H9 (cell line): Measurements from ENCODE around the gene LY6G5C. TPM values are rescaled to one million over a fixed set of nuclear protein-coding genes. Genes with fewer than 3 reads are reported as not detected.

ENCODE experiments used
- DNase-seq: peaks from one replicate; pipeline ENCODE4 v3.0.0-alpha.2; 2017
- H2AFZ ChIP-seq: one replicate; pipeline ENCODE4 v1.6.1; 2013; ENCODE audit warnings: mild to moderate bottlenecking, low read length, control low read depth, moderate library complexity
- H2AK5ac ChIP-seq: 2 replicates; pipeline ENCODE4 v1.6.1; 2013; ENCODE audit warnings: low read length, control low read depth, mixed read lengths; ENCODE audit not compliant: insufficient read length
- H2BK120ac ChIP-seq: one replicate; pipeline ENCODE4 v1.6.1; 2013; ENCODE audit warnings: low read depth, mild to moderate bottlenecking, low read length, control low read depth, inconsistent platforms; ENCODE audit not compliant: poor library complexity, severe bottlenecking
- H2BK12ac ChIP-seq: 2 replicates; pipeline ENCODE4 v1.6.1; 2013; ENCODE audit warnings: low read length, control low read depth, mixed read lengths, low read depth; ENCODE audit not compliant: insufficient read length
- H2BK15ac ChIP-seq: 2 replicates; pipeline ENCODE4 v1.6.1; 2013; ENCODE audit warnings: low read depth, low read length, control low read depth
- H2BK20ac ChIP-seq: one replicate; pipeline ENCODE4 v1.6.1; 2013; ENCODE audit warnings: low read depth, mild to moderate bottlenecking, low read length, control low read depth, inconsistent platforms; ENCODE audit not compliant: poor library complexity, severe bottlenecking
- H2BK5ac ChIP-seq: 2 replicates; pipeline ENCODE4 v1.6.1; 2013; ENCODE audit warnings: low read length, control low read depth, mixed read lengths; ENCODE audit not compliant: insufficient read length
- H3K14ac ChIP-seq: 2 replicates; pipeline ENCODE4 v1.6.1; 2013; ENCODE audit warnings: low read length, control low read depth; ENCODE audit not compliant: insufficient read depth
- H3K18ac ChIP-seq: 2 replicates; pipeline ENCODE4 v1.6.1; 2013; ENCODE audit warnings: low read depth, mild to moderate bottlenecking, mixed read lengths, low read length, control low read depth; ENCODE audit not compliant: insufficient read length
- H3K23ac ChIP-seq: 2 replicates; pipeline ENCODE4 v1.6.1; 2013; ENCODE audit warnings: low read length, control low read depth, mixed read lengths, low read depth; ENCODE audit not compliant: insufficient read length
- H3K23me2 ChIP-seq: 2 replicates; pipeline ENCODE4 v1.6.1; 2013; ENCODE audit warnings: low read depth, mild to moderate bottlenecking, mixed read lengths, low read length, control low read depth; ENCODE audit not compliant: insufficient read length, poor library complexity, severe bottlenecking
- H3K27ac ChIP-seq: 2 replicates; pipeline ENCODE4 v1.5.1; 2013; ENCODE audit warnings: low read length, control low read depth, mixed read lengths, low read depth; ENCODE audit not compliant: insufficient read length
- H3K27me3 ChIP-seq: 2 replicates; pipeline ENCODE4 v1.6.1; 2013; ENCODE audit warnings: low read length, control low read depth, inconsistent platforms; ENCODE audit not compliant: insufficient read depth
- H3K4ac ChIP-seq: 2 replicates; pipeline ENCODE4 v1.6.1; 2013; ENCODE audit warnings: low read depth, mild to moderate bottlenecking, control low read depth, inconsistent platforms, low read length, moderate library complexity
- H3K4me1 ChIP-seq: 2 replicates; pipeline ENCODE4 v1.6.1; 2013; ENCODE audit warnings: low read length, control low read depth, inconsistent platforms; ENCODE audit not compliant: insufficient read depth
- H3K4me2 ChIP-seq: 2 replicates; pipeline ENCODE4 v1.6.1; 2013; ENCODE audit warnings: low read length, control low read depth, mixed read lengths; ENCODE audit not compliant: insufficient read length, insufficient read depth
- H3K56ac ChIP-seq: 2 replicates; pipeline ENCODE4 v1.6.1; 2013; ENCODE audit warnings: low read depth, mild to moderate bottlenecking, mixed read lengths, low read length, control low read depth; ENCODE audit not compliant: insufficient read length
- H3K79me1 ChIP-seq: 2 replicates; pipeline ENCODE4 v1.6.1; 2013; ENCODE audit warnings: low read depth, mild to moderate bottlenecking, moderate library complexity, low read length, control low read depth, inconsistent platforms; ENCODE audit not compliant: insufficient read depth, poor library complexity, severe bottlenecking
- H3K79me2 ChIP-seq: 2 replicates; pipeline ENCODE4 v1.6.1; 2013; ENCODE audit warnings: low read length, control low read depth, inconsistent platforms; ENCODE audit not compliant: insufficient read depth
- H3K9ac ChIP-seq: 2 replicates; pipeline ENCODE4 v1.6.1; 2013; ENCODE audit warnings: low read length, control low read depth, mixed read lengths; ENCODE audit not compliant: insufficient read length; ENCODE audit errors: extremely low read depth
- H3K9me3 ChIP-seq: one replicate; pipeline ENCODE4 v1.6.1; 2013; ENCODE audit warnings: low read depth, low read length, inconsistent platforms; ENCODE audit not compliant: control insufficient read depth
- H3T11ph ChIP-seq: one replicate; pipeline ENCODE4 v1.6.1; 2013; ENCODE audit warnings: mild to moderate bottlenecking, low read length, control low read depth, inconsistent platforms
- H4K20me1 ChIP-seq: one replicate; pipeline ENCODE4 v1.6.1; 2013; ENCODE audit not compliant: control insufficient read depth, insufficient read length, insufficient read depth
- H4K5ac ChIP-seq: 2 replicates; pipeline ENCODE4 v1.6.1; 2013; ENCODE audit warnings: low read depth, mild to moderate bottlenecking, mixed read lengths, low read length, control low read depth; ENCODE audit not compliant: insufficient read length
- H4K8ac ChIP-seq: replicated peaks from 2 replicates; pipeline ENCODE4 v1.6.1; 2013; ENCODE audit warnings: low read length, control low read depth, mixed read lengths, low read depth; ENCODE audit not compliant: insufficient read length
- H4K91ac ChIP-seq: 2 replicates; pipeline ENCODE4 v1.6.1; 2013; ENCODE audit warnings: low read depth, mild to moderate bottlenecking, moderate library complexity, mixed read lengths, low read length, control low read depth; ENCODE audit not compliant: insufficient read length
- H3K27ac Mint-ChIP-seq, 3 experiments: 2 replicates in 2 of 3; 3 replicates in 1 of 3; pipeline ENCODE4 v1.8.0; 2020 to 2021; ENCODE audit warnings: mixed read lengths in 3 of 3, mild to moderate bottlenecking in 1 of 3, moderate library complexity in 1 of 3
- H3K27me3 Mint-ChIP-seq: 2 replicates; pipeline ENCODE4 v1.8.0; 2021; ENCODE audit warnings: low read depth, mild to moderate bottlenecking, moderate library complexity, mixed read lengths
- H3K36me3 Mint-ChIP-seq, 3 experiments: 2 replicates in 2 of 3; 3 replicates in 1 of 3; pipeline ENCODE4 v1.8.0; 2020 to 2021; ENCODE audit warnings: low read depth in 3 of 3, mixed read lengths in 3 of 3; ENCODE audit not compliant: insufficient read depth in 1 of 3
- H3K4me1 Mint-ChIP-seq, 2 experiments: 2 replicates each; pipeline ENCODE4 v1.8.0; 2020; ENCODE audit warnings: mixed read lengths in 2 of 2
- H3K4me3 Mint-ChIP-seq, 2 experiments: 2 replicates in 1 of 2; 3 replicates in 1 of 2; pipeline ENCODE4 v1.8.0; 2020 to 2021; ENCODE audit warnings: mild to moderate bottlenecking in 2 of 2, mixed read lengths in 2 of 2, moderate library complexity in 1 of 2
- H3K9me3 Mint-ChIP-seq, 2 experiments: 2 replicates in 1 of 2; 3 replicates in 1 of 2; pipeline ENCODE4 v1.8.0; 2020; ENCODE audit warnings: mild to moderate bottlenecking in 2 of 2, mixed read lengths in 2 of 2, moderate library complexity in 1 of 2
- WGBS: extraction: QIAGEN DNeasy Blood & Tissue Kit; methylation state at CpG from one replicate; pipeline ENCODE4 v1.1.7; 2013; ENCODE audit warnings: missing lambda C conversion rate, low lambda C conversion rate, mixed read lengths; ENCODE audit not compliant: insufficient read length; ENCODE audit errors: extremely low coverage; 5-methylcytosine and 5-hydroxymethylcytosine counted together
- total RNA-seq: library from RNA; stranded (reverse); gene quantifications from 2 replicates; pipeline ENCODE4 v1.2.1, GENCODE V29; 2021
- TF ChIP-seq, protein P1 (sequence below): fragments of 200-600 bp; sonication (generic); conservative IDR thresholded peaks from 3 replicates; pipeline ENCODE4 v1.8.0; 2021; ENCODE audit warnings: antibody characterized with exemption, mild to moderate bottlenecking

The LY6G5C gene
- total RNA-seq, 1 experiment from 2014 or later = 2.2 TPM

- peaks cover 2% of the 10 kb centered on the region; the same call in 1 of the 2 replicates for H3K79me2 ChIP-seq
- TF ChIP-seq, protein P1, sequence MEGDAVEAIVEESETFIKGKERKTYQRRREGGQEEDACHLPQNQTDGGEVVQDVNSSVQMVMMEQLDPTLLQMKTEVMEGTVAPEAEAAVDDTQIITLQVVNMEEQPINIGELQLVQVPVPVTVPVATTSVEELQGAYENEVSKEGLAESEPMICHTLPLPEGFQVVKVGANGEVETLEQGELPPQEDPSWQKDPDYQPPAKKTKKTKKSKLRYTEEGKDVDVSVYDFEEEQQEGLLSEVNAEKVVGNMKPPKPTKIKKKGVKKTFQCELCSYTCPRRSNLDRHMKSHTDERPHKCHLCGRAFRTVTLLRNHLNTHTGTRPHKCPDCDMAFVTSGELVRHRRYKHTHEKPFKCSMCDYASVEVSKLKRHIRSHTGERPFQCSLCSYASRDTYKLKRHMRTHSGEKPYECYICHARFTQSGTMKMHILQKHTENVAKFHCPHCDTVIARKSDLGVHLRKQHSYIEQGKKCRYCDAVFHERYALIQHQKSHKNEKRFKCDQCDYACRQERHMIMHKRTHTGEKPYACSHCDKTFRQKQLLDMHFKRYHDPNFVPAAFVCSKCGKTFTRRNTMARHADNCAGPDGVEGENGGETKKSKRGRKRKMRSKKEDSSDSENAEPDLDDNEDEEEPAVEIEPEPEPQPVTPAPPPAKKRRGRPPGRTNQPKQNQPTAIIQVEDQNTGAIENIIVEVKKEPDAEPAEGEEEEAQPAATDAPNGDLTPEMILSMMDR = no peak
- H3K4ac ChIP-seq = no peak overlapping the region
- Mint-ChIP-seq H3K9me3 (no peaks in the 10 kb centered on the region; a peak in 1 of 5 replicates), H3K36me3 (peaks cover 4 to 35% (median 12%) of the 10 kb centered on the region in 3 experiments; a peak in 5 of 7 replicates), H3K4me3 (peak overlapping the region; percentile 6 to 66; a peak in 2 of 5 replicates), H3K27ac (peak overlapping the region in 1 of 3 experiments; percentile 24; a peak in 1 of 7 replicates), H3K4me1 (peaks cover 11% of the 10 kb centered on the region in 2 experiments), H3K27me3 (no peaks in the 10 kb centered on the region; the same call in 1 of the 2 replicates)
- H3K14ac ChIP-seq = no peak overlapping the region
- peaks cover 6% of the 10 kb centered on the region for H3K79me1 ChIP-seq
- H3K27ac ChIP-seq = no peak overlapping the region
- H2BK20ac ChIP-seq = no peak overlapping the region
- no peak overlapping the region for H4K8ac ChIP-seq
- no peak overlapping the region for H3T11ph ChIP-seq
- H2BK12ac ChIP-seq = no peak overlapping the region
- peaks cover 6% of the 10 kb centered on the region for H3K23me2 ChIP-seq
- DNase-seq = no peak
- no peak overlapping the region for H2BK15ac ChIP-seq
- H3K27me3 ChIP-seq = no peaks in the 10 kb centered on the region
- no CpG with 5 or more reads among the region's 5 CpGs for WGBS
- no peak overlapping the region for H3K56ac ChIP-seq
- H3K23ac ChIP-seq = no peak overlapping the region
- peaks cover 4% of the 10 kb centered on the region; the same call in 1 of the 2 replicates for H3K4me1 ChIP-seq
- H3K4me2 ChIP-seq = no peak overlapping the region
- H3K9ac ChIP-seq = no peak overlapping the region
- no peak overlapping the region for H2BK120ac ChIP-seq
- H2AK5ac ChIP-seq = no peak overlapping the region
- H4K20me1 ChIP-seq = no peaks in the 10 kb centered on the region
- no peak overlapping the region for H2AFZ ChIP-seq
- H4K5ac ChIP-seq = no peak overlapping the region
- no peak overlapping the region for H3K18ac ChIP-seq
- H4K91ac ChIP-seq = no peak overlapping the region
- no peaks in the 10 kb centered on the region for H3K9me3 ChIP-seq
- H2BK5ac ChIP-seq = no peak overlapping the region
These were observed 20.0 kb upstream of the LY6G5C start for GRCh38 chr6:31700740-31701401.
